IMR-90 (cell line): Measurements from ENCODE around the gene SLC46A1.

Experiments used
- CEBPB ChIP-seq: IDR thresholded peaks from 2 replicates; pipeline ENCODE4 v1.6.1; 2012; ENCODE audit warnings: low read depth, low read length, improper control_type of control experiment
- MAFK ChIP-seq: IDR thresholded peaks from 2 replicates; pipeline ENCODE4 v1.6.1; 2012; ENCODE audit warnings: low read depth, low read length, improper control_type of control experiment
- MAZ ChIP-seq: IDR thresholded peaks from 2 replicates; pipeline ENCODE4 v1.6.1; 2012; ENCODE audit warnings: low read depth, mild to moderate bottlenecking, low read length, improper control_type of control experiment, moderate library complexity, borderline replicate concordance
- MXI1 ChIP-seq: IDR thresholded peaks from 2 replicates; pipeline ENCODE4 v1.6.1; 2012; ENCODE audit warnings: low read depth, mild to moderate bottlenecking, low read length, moderate library complexity, borderline replicate concordance
- POLR2A ChIP-seq: IDR thresholded peaks from 2 replicates; pipeline ENCODE4 v1.6.1; 2012; ENCODE audit warnings: mild to moderate bottlenecking, low read depth, low read length
- RAD21 ChIP-seq: IDR thresholded peaks from 2 replicates; pipeline ENCODE4 v1.6.1; 2012; ENCODE audit warnings: low read length, improper control_type of control experiment
- RFX5 ChIP-seq: IDR thresholded peaks from 2 replicates; pipeline ENCODE4 v1.8.0; 2012; ENCODE audit warnings: low read depth, mild to moderate bottlenecking, low read length, moderate library complexity
- SMC3 ChIP-seq: fragments of 150-350 bp; IDR thresholded peaks from 2 replicates; pipeline ENCODE4 v1.6.1; 2016; ENCODE audit warnings: low read depth, mild to moderate bottlenecking, antibody characterized with exemption, low read length, moderate library complexity
- TF ChIP-seq, protein P1 (sequence below): conservative IDR thresholded peaks from 2 replicates; pipeline ENCODE4 v1.5.1; 2012; ENCODE audit warnings: mild to moderate bottlenecking, low read depth, low read length, improper control_type of control experiment
- TF ChIP-seq, protein P2 (sequence below): fragments of 150-350 bp; IDR thresholded peaks from 2 replicates; pipeline ENCODE4 v1.6.1; 2017; ENCODE audit warnings: mild to moderate bottlenecking, antibody characterized with exemption, low read length, low read depth

DNA sequence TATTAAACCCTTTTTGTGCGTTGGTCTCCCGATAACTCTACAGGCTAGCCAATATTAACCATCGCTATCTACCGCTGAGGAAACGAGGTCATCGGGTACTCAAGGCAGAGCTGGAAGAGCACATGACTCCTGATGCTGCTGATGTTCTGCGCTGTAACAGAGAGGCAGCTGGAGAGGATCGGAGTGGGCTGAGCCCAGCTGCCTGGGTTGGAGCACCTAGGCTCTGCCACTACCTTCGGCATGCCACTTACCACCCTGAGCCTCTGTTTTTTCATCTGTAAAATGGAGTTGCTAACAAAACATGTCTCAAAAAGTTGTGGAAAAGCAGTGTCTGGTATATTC is 432 bp upstream of the SLC46A1 start:
- TF ChIP-seq POLR2A = no peak
- TF ChIP-seq, protein P1, sequence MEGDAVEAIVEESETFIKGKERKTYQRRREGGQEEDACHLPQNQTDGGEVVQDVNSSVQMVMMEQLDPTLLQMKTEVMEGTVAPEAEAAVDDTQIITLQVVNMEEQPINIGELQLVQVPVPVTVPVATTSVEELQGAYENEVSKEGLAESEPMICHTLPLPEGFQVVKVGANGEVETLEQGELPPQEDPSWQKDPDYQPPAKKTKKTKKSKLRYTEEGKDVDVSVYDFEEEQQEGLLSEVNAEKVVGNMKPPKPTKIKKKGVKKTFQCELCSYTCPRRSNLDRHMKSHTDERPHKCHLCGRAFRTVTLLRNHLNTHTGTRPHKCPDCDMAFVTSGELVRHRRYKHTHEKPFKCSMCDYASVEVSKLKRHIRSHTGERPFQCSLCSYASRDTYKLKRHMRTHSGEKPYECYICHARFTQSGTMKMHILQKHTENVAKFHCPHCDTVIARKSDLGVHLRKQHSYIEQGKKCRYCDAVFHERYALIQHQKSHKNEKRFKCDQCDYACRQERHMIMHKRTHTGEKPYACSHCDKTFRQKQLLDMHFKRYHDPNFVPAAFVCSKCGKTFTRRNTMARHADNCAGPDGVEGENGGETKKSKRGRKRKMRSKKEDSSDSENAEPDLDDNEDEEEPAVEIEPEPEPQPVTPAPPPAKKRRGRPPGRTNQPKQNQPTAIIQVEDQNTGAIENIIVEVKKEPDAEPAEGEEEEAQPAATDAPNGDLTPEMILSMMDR = no peak
- no peak for TF ChIP-seq SMC3
- TF ChIP-seq CEBPB = no peak
- TF ChIP-seq MXI1 = no peak
- no peak for TF ChIP-seq RFX5
- no peak for TF ChIP-seq MAFK
- no peak for TF ChIP-seq MAZ
- TF ChIP-seq, protein P2, sequence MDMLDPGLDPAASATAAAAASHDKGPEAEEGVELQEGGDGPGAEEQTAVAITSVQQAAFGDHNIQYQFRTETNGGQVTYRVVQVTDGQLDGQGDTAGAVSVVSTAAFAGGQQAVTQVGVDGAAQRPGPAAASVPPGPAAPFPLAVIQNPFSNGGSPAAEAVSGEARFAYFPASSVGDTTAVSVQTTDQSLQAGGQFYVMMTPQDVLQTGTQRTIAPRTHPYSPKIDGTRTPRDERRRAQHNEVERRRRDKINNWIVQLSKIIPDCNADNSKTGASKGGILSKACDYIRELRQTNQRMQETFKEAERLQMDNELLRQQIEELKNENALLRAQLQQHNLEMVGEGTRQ = no peak
- no peak for TF ChIP-seq RAD21
